Stimulated activated CD8-positive, alpha-beta memory T cell treated with anti-CD3 and anti-CD28 coated beads, Interleukin-12 subunit alpha, Interleukin-12 subunit beta, amount 100 ng/mL, for 24 hours (primary cell): ENCODE results near the gene COL18A1.

Experiments used
- DNase-seq: peaks from one replicate; pipeline ENCODE4 v3.0.0-alpha.2; 2020; ENCODE audit errors: extremely low read depth

The COL18A1 gene

DNA sequence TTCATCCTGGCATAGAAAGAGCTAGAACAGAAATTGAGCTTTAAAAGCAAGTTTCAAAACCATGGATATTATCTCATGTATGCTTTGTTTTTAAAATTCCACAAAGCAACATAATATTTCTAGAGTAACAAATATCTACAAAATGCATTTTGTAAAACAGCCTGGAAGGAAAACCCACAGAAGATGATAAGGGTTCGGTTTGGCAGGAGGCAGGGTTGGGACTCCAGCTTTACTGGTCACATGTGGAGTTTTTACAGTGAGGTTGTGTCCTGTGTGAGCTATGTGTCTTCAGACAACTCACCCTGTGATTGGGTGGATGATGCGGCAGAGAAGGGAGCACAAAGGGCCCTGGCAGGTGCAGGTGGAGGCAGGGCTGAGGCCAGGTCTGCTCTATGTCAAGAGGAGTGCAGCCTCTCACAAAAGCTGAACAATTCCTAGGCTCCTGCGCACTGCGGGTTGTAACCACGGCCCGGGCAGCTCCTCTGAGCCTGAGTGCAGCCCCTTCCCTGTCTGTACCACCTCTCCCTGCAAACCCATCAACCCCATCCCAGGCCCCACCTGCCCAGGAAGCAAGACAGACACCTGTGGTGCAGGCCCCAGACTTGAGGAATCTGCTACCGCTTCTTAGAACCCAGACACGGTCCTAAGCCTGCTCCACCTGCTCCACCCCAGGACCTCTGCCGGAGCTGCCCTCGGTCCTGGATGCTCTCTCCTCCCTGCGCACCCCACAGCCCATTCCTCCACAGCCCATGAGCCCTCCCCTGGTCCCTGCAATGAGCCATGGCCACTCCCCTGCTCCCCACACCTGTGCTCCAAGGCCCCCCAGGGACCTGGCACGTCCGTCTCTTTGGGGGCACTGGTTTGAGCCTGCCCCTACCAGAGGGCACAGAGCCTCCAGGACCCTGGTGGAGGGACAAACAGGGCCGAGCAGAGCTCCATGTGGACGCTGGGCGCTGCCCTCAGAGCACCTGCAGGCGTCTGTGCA lies 2.8 kb upstream of the COL18A1 start:
- no peak for DNase-seq

DNA sequence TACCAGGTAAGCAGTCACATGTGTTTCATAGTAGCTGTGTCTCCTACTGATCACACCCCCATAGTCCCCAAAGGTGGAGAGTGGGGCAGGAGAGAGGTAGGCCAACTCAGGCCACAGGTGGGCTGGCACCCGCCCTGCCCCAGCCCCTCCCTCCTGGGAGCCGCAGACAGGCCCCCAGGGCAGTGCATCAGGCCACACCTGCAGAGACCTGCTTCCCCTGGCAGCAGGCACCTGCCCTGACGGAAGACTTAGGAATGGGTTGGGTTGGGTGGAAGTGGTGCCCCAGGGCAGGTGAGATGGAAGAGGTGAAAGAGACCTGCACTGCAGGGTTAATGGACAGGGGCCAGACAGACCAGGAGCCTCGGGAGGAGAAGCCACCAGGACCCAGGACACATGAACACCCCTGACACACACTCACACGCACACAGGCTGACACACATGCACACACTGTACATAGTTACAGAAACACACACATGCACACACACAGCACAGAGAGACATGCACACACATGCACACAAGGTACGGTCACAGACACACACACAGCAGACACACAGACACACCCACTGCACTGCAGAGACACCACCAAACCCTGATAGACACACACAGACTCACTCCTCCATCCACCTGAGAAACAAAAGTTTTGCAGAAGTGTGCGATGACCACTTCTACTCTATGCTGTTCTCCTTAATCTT lies 1.7 kb upstream of the COL18A1 start:
- DNase-seq = no peak

DNA sequence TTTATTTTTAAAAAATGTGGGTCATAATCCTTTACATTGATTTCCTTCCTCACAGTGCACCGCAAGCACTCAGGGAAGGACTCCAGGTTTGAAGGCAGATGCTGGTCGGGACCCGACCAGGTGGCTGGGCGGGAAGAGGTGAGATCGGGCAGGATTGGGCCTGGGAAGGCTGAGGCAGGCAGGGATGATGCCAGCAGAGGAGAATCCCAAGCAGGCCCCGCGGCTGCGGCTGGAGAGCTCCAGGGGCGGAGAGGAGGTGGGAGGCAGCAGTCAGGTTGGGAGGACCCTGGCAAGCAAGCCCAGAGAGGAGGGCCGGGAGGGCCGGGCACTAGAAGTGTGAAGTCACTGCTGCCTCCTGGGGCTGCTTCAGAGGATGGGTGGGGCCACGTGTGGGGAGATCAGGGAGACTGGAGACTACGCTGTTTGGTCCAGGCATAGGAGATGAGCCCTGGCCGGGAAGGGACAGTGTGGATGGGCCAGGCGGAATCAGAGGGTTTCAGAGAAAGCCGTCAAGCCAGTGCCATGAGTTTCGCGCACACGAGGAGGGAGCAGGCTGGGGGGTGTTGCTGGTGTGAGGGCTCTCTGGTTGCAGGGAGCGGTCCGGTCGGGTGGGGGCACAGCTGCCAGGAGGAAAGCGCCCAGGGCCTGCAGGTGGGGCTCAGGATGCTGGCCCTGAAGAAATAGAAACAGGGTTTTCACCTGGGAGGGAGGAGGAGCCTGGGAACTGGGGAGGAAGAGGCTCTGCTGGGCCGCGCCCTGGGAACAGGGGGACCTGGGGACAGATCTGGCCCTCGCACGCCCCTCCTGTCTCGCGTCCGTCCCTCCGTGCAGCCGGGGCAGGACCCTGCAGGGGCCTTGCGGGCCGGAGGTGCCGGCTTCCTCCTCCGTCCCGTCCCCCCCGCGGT lies 888 bp upstream of the COL18A1 start:
- no peak for DNase-seq

DNA sequence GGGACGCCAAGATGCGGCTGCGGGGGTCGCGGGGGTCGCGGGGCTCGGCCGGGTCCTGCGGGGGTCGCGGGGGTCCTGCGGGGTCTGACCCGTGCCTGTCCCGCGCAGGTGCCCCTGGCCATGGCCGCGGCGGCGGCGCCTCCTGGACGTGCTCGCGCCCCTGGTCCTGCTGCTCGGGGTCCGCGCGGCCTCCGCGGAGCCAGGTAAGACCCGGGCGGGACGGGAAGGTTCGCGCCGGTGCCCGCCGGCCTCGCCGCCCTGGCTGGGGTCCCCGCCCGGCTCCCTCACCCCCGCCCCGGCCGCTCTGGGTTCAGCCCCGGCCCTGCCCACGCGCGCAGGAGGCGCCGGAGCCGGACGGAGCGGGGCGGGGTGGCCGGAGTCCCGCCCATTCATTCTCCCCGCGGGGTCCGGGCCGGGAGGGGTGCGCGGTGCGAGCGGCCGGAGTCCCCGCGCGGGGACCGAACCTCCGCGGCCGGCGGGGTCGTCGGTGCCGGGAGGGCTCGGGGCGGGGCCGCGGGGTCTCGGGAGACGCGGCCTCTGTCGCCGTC lies 380 bp downstream of the COL18A1 start:
- no peak for DNase-seq

DNA sequence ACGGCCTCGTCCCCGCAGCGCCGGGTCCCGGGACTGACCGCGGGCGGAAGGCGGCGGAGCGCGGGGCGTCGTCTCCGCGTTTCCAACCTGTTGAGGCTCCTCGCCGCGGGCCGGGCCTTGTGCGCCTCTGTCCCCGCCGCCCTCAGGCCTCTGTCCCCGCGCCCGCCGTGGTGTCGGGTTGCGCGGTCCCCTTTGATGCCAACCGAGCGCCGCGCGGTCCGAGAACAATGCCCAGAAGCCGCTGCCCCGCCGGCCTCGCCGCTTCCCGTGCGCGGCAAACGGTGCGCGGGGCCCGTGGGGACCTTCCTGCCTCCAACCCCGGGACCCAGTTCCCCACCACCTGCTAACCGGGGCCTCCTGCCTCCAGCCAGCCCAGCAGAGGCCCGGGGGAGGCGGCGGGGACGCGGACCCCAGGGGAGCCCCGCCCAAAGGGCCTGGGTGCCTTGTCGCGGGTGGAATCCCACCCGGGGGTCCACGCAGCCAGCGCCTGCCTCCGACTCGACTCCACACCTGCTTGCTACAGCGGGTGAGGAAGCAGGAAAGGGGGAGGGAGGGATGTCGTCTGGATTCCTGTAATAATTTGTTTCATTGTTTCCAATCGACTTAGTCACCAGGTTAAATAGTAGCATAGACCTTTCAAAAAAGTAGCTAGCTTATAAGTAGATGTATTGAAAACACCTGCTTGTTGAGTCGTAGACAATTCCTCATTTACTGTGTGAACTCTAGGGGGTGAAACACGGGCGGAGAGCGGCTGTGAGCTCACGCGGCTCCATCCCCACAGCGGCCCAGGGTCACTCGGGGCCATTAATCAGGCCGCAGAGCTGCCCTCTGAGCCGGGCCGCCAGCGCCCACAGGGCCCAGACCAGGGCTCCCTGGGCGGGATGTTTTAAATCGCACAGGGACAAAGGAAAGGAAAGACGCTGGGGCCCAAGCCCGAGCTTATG lies 1.1 kb downstream of the COL18A1 start:
- no peak for DNase-seq

DNA sequence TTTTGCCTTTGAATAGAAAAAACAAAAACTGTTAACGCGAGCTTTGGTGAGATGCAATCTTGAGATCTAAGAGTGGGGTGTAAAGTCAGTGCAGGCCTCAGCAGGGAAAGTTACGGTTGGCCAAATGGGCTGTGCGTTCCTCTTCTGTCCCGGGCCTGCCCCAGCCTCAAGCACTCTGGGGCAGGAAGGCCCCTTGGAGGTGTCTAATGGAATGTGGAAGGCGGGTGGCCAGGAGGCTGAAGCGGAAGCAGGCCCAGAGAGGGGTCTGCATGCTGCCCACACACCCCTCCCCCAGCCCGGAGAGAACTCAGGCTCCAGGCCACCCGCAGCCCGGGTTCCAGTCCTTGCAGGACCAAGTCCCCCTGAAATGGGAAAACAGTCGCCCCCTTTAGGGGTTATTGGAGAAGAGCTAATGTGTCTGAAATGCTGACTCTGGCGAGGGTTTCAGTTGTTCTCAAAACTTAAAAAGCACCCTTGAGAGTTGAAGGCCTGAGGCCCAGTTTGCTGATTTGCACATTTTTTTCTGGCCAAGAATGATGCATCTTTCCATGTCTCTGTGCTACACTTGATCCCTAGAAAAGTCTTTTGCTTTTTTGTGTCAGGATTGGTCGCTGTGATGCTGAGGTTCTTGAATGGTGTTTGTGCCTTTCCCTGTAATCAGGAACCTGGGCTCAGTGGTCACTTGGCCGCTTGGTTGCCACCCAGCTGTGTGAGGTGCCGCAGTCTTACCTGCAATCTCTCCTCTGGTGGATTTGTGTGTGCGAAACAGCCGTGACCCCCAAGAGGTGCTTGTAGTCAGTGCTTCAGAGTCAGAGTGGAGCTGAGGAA lies 2.0 kb downstream of the COL18A1 start:
- no peak for DNase-seq

DNA sequence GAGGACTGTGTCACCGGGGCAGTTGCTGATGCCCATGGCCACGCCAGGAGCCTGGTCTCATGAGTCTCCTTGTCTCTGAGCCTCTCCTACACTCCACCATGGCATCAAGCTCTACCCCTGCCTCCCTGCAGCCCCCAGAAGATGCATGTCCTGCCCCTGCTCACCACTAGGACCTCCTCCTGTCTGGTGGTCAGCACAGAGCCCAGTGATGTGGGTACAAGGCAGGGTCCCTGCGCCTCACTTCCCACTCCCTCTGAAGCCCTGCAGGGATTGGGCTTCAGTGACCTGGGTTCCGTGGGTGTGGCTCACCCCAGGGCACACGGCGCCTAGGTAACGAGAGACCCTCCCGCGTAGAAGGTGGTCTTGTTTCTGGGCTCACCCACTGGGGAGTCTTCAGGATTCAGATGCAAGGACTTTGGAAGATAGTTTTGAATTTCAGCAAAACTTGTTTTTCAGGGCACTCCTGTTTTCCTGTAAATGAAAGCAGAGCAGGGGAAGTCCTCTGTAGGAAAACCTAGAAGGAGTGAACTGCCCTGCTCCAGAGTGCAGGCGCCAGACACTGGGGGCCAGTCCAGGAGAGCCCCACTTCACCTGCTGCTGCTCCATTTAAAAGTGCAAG lies 2.8 kb downstream of the COL18A1 start:
- DNase-seq = no peak

DNA sequence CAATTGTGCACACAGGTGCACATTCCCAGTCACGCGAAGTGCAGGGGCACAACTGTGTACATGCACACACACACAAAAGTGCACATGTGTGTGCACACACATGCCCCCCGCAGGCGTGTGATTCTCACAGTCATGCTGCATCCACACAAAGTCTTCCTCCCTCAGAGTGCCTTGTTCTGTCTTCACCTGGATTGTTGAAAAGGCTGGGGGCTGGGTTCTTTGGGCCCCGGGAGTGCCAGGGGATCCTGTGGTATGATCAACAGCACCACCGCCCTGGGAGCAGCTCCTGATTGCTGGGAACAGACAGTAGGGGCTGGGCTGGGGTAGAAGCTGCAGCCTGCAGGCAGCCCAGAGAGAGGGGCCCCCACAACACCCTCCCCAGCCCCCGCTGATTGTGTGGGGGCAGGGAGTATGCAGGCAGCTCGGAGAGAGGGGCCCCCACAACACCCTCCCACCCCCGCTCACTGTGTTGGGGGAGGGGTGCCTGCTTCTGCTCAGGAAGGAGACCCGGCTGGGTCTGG lies 3.4 kb downstream of the COL18A1 start:
- no peak for DNase-seq

DNA sequence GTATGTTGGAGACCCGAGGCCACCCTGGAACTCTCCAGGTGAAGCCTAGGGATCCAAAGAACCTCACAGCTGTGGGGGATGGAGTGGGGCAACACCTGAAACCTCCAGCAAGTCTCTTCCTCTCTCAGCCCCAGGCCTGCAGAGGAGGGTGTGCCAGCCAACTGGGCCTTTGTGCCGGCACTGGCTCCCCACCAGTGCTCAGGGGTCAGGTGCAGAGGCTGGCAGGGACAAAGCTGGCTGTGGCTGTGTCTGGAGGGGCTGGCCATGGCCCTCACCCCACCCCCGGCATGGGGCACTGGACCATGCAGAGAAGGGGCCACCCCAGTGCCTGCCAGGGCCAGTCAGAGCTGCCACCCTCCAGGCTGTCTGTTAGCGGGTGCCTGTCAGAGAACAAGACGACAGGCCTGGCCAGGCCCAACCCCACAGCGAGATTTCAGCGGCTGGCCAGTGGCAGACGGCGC lies 3.9 kb downstream of the COL18A1 start:
- no peak for DNase-seq

DNA sequence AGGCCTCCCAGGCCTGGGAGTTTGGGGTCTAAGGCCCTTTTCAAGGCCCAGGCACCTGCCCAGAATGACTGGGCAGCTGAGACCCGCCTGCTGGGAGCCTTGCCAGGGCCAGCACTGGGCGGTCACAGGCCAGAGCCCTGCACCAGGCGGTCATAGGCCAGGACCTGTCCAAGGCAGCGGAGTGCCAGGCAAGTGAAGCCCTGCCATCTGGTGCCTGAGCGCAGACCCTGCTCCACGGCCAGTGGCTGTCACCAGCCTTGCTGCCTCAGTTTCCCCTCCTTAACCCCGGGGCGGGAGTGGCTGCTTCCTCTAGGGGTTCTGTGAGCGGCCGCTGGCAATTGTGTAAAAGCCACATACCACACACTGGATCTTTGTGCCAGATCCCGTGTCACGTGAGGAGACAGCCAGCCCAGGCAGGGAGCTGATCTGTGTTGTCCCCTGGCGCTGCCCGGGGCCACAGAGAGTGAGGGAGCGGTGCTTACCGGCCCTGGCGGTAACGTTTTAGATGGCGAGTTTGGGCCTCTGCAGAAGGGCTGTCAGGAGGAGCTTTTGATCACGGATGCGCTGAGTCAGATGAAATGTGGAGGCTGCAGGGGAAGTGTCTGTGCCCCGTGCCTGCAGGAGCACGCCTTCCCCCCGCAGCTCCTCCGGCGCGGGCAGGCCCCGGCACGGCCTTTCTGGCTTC lies 4.6 kb downstream of the COL18A1 start:
- DNase-seq = no peak

DNA sequence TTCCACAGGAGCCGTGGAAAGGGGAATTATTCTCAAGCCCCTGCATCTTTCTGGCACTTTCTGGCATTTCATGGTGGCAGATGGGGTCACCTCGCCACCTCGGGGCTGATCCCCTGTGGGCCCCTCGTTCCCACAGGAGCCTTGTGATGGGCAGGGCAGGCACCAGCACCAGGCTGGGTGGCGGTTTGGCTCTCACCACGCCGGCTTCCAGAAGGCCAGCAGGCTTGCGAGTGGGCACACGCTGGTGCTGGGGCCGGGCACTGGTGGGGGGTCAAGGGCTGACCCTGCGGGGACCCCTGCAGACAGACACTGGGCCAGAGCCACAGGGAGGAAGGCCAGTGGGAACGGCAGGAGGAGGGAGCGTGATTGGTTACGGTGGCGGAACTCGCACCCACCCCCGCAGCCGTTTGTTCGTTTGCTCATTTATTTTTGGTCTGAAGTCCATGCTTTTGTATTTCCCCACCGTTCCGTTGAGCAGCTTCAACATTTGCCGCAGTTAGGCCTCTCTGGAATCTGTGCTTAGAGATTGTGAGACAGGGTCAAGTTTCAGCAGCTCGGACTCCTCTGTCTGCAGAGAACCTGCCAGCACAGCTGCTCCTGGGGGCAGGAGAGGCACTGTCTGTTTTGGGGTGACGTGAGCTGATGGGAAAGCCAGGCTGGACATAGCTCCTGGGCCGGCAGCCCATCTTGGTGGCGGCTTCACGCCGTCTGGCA lies 5.3 kb downstream of the COL18A1 start:
- DNase-seq = no peak

DNA sequence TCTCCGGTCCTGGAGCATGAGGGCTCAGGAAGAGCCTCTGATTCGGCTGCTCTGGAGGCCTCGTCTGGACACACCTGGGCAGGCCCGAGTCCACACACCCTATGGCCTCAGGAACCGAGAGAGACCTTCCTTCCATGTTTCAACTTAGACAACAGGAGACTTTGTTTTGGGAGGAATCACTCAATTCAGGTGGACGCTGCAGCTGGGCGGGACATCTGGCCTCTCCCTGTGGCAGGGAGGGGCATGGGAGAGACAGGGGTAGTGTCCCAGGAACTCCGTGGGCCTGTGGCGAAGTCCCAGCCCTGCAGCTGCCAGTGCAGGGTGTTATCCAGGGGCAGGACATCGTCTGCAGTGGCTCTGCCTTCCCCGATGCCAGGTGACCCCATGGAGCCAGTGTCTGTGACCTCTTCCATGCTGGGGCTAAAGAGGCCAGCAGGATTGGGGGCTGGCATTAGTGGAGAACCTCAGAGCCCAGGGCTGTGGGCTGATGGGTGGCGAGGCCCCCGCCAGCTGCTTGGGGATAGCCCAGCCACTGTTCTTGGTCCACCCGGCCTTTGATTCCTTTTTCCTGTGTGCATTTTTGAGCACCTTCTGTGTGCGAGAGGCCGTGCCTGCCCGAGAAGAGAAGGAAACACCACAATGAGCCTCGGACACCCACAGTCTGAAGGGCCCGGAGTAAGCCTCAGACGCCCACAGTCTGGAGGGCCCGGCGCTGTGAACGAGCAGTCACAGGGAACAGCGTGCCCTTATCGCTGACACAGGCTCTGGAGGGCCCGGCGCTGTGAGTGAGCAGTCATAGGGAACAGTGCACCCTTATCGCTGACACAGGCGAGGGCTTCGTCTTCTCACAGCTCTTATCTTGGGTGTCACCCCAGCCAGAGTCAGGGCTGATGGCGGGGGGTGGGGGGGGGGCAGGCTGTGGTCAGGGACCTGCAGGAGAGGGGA lies 6.2 kb downstream of the COL18A1 start:
- DNase-seq = no peak

DNA sequence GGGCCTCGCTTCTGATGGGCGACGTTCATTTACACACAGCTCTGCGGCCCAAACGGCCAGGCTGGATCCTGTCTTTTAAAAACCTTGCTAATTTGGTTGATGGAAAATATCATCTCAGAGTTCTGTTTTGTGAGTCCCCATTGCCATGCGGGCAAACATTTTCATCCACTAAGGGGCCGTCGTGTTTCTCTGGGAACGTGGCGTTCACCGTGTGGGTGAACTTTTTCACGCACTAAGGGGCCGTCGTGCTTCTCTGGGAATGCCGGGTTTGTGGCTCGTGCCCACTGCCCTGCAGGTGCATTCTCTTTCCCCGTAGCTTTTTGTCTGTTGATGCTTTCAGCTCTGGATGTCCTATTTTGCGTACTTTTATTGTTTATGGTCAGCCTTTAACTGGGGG lies 6.8 kb downstream of the COL18A1 start:
- no peak for DNase-seq

DNA sequence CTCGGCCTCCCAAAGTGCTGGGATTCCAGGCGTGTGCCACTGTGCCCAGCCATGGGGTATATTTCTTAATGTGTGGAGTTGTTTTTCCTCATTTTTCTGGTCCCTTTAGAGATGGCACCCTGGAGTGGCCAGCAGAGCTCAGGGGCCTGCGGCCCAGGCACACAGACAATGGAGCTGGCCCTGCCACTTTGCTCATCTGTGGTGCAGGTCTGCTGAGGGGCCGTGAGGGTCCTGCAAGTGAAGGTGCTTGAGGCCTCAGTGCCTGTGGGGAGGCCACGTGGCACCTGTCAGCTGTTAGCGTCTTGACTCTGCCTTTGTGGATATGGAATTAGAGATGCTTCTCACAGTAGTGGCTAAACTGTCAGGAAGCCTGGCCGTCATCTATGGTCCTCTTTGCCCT lies 7.5 kb downstream of the COL18A1 start:
- no peak for DNase-seq

DNA sequence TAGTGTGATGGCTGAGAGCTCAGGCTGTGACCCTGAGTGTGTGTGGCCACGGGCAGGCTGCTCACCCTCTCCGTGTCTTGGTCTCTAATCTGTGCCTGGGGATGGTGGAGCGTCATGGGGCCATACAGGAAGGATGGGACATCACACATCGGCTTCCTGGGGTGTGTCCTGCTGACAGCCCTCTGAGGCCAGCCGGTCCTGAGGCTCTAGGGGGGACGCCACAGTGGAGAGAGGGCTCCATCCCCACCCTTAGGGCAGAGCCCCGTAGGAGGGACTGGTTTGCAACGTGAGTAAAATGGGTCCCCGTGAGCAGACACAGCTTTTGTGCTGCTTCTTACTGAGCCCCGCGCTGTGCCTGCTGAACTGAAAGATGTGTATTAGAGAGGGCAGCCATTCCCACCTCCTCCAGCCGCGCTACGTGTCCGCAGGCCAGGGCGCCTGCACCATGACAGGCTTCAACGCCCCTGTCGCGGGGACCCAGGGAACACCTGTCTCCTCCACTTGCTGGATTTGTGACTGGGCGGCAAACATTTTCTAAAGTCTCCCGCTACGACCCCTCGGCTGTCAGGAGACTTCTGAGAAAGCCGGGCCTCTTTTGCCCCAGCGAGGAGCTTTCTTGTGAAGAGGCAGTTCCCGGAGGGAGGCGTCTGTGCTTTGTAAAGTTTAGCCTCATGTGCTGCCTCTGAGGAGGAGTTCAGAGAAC lies 8.1 kb downstream of the COL18A1 start:
- no peak for DNase-seq

DNA sequence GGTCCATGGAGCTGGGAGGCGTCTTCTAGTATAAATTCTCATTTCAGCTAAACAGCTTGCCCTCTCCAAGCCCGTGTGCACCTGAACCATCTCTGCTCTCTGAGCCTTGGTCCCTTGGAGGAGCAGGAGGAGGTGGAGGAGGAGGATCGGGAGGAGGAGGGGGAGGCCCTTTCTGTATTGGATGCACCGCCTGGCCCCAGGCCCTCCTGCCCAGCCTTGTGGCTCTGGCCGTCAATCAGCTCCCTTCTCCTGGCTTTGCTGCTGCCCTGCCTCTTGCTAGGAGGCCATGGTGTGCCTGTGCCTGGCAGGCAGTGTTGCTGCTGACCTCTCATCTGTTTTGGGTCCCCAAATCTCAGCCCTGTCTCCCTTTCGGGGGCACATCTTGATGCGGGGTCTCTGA lies 9.0 kb downstream of the COL18A1 start:
- no peak for DNase-seq
